Astrocyte of the cerebellum (primary cell): ENCODE measurements around the gene IRF2.

Experiments
- DNase-seq: peaks from one replicate; pipeline ENCODE4 v3.0.0-alpha.2; 2011; ENCODE audit warnings: low read depth
- H3K4me3 ChIP-seq: 2 replicates; pipeline ENCODE4 v1.5.1; 2011; ENCODE audit warnings: mild to moderate bottlenecking, low read depth, low read length, moderate library complexity
- CTCF ChIP-seq: IDR thresholded peaks from 2 replicates; pipeline ENCODE4 v1.5.1; 2012; ENCODE audit warnings: low read length, low read depth, moderate library complexity, mild to moderate bottlenecking; ENCODE audit errors: missing control alignments
- in situ Hi-C: cut with HindIII; loops from 2 replicates; pipeline ENCODE4 v1.10.0; 2017; ENCODE audit warnings: low sequenced_read_pairs

The IRF2 gene

GRCh38 chr4:184397516-184398163 is 76.7 kb downstream of the IRF2 start:
- no peak for DNase-seq
- in situ Hi-C loops, result no loop called here
- H3K4me3 ChIP-seq, result no peak overlapping the region
- no peak for TF ChIP-seq CTCF

DNA sequence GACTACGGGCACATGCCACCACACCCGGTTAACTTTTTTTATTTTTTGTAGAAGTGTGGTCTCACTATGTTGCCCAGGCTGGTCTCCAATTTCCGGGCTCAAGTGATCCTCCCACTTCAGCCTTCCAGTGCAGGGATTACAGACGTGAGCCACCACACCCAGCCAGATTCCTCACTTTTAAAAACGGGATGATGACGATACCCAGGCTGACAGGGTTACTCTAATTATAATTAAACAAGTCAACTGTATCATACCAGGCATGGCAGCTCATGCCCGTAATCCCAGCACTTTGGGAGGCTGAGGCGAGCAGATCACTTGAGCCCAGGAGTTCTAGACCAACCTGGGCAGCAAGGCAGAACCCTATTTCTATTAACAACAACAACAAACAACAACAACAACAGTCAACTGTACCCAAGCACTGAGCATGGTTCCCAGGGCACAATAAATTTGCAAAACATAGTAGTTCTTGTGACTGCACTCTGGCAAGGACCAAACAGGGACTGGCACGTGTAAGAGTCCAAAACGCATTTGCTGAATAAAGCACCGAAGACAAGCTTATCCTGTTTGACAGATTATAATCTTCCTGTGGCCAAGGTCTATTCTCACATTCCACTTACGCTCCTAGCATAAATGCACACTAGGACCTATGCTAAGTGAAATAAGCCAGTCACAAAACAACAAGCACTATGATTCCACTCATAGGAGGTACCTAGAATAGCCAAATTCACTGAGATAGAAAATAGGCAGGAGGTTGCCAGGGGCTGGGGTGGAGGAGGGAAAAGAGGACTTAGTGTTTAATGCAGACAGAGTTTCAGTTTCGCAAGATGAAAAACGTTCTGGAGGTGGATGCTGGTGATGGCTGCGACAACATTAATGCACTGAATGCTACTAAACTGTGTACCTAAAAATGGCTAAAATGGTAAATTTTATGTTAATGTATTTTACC is 77.5 kb downstream of the IRF2 start:
- no peak for DNase-seq
- in situ Hi-C loops, result no loop called here
- no peak for TF ChIP-seq CTCF
- no peak overlapping the region for H3K4me3 ChIP-seq

- DNase-seq, result peak; percentile 53
- in situ Hi-C loops, result no loop called here
- TF ChIP-seq CTCF, result no peak
- no peak overlapping the region for H3K4me3 ChIP-seq
Observed at GRCh38 chr4:184395971-184396391, 78.4 kb downstream of the IRF2 start.

GRCh38 chr4:184395451-184395917 is 78.9 kb downstream of the IRF2 start:
- in situ Hi-C loops, result no loop called here
- no peak for DNase-seq
- no peak overlapping the region for H3K4me3 ChIP-seq
- TF ChIP-seq CTCF, result no peak

GRCh38 chr4:184392748-184393559 is 81.4 kb downstream of the IRF2 start:
- in situ Hi-C loops, result loop anchor here (5.0 kb wide), 1 partner anchor 64 kb away; no protein-coding TSS in a partner anchor
- no peak for TF ChIP-seq CTCF
- no peak overlapping the region for H3K4me3 ChIP-seq
- no peak for DNase-seq

DNA sequence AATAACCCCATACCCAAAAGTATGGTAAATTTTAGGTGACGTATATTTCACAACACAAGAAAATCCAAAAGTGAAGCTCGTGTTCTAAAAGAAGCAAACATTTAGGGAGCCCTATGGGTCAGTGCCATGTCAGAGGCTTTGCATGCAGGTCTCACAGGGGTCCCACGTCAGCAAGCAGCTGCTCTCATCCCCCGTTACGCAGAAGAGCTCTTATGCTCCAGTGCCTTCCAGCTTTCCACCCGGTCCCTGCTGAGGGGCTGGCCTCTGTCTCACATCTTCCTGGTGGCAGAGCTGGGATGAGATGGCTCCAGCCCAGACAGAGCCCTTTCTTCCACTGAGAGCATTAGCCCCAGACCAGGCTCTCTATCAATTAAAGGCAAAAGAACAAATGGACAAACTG is 82.0 kb downstream of the IRF2 start:
- TF ChIP-seq CTCF, result no peak
- no peak overlapping the region for H3K4me3 ChIP-seq
- DNase-seq, result no peak
- in situ Hi-C loops, result loop anchor here (5.0 kb wide), 1 partner anchor 65 kb away; no protein-coding TSS in a partner anchor
